Osteoblast (primary cell): ENCODE results near the gene ZNF592. TPM values are rescaled to one million over a fixed set of nuclear protein-coding genes. Genes with fewer than 3 reads are reported as not detected.

Source experiments
- DNase-seq: peaks from one replicate; pipeline ENCODE4 v3.0.0; 2011; ENCODE audit warnings: low spot score, mixed read lengths; ENCODE audit not compliant: insufficient read length; ENCODE audit errors: missing footprints
- H2AFZ ChIP-seq: 2 replicates; pipeline ENCODE4 v1.6.0; 2011; ENCODE audit warnings: mild to moderate bottlenecking, low read length
- H3K27ac ChIP-seq: 2 replicates; pipeline ENCODE4 v1.5.1; 2011; ENCODE audit warnings: mild to moderate bottlenecking, low read depth, low read length, moderate library complexity
- H3K27me3 ChIP-seq: 2 replicates; pipeline ENCODE4 v1.6.0; 2012; ENCODE audit warnings: mild to moderate bottlenecking, control low read depth, inconsistent platforms, low read length, moderate library complexity; ENCODE audit not compliant: insufficient read depth
- H3K36me3 ChIP-seq: 2 replicates; pipeline ENCODE4 v1.5.1; 2011; ENCODE audit warnings: mild to moderate bottlenecking, low read length, control low read depth, moderate library complexity; ENCODE audit not compliant: insufficient read depth
- H3K4me1 ChIP-seq: 2 replicates; pipeline ENCODE4 v1.5.1; 2011; ENCODE audit warnings: mild to moderate bottlenecking, low read length, control low read depth, moderate library complexity; ENCODE audit not compliant: insufficient read depth
- H3K4me2 ChIP-seq: 2 replicates; pipeline ENCODE4 v1.6.0; 2011; ENCODE audit warnings: mild to moderate bottlenecking, low read length; ENCODE audit not compliant: insufficient read depth
- H3K4me3 ChIP-seq: fragments of 200-600 bp; sonication (generic); 3 replicates; pipeline ENCODE4 v1.5.1; 2012; ENCODE audit warnings: mild to moderate bottlenecking, low read length, inconsistent platforms; ENCODE audit not compliant: insufficient read depth
- H3K79me2 ChIP-seq: 2 replicates; pipeline ENCODE4 v1.6.0; 2012; ENCODE audit warnings: mild to moderate bottlenecking, low read length, control low read depth, inconsistent platforms; ENCODE audit not compliant: insufficient read depth
- H3K9me3 ChIP-seq: 2 replicates; pipeline ENCODE4 v1.5.1; 2011; ENCODE audit warnings: low read depth, low read length, control low read depth
- H4K20me1 ChIP-seq: 2 replicates; pipeline ENCODE4 v1.6.0; 2012; ENCODE audit warnings: mild to moderate bottlenecking, low read length, control low read depth; ENCODE audit not compliant: insufficient read depth
- total RNA-seq: library from RNA; depleted of rRNA; stranded (reverse); fragments of >200 nt; gene quantifications from 2 replicates; pipeline ENCODE4 v1.2.3, GENCODE V29; 2012
- TF ChIP-seq, protein P1 (sequence below): IDR thresholded peaks from 2 replicates; pipeline ENCODE4 v1.5.1; 2011; ENCODE audit warnings: mild to moderate bottlenecking, low read depth, low read length, moderate library complexity; ENCODE audit errors: extremely low read depth

ZNF592 gene
- total RNA-seq, 1 donor, result 11.2 TPM

DNA sequence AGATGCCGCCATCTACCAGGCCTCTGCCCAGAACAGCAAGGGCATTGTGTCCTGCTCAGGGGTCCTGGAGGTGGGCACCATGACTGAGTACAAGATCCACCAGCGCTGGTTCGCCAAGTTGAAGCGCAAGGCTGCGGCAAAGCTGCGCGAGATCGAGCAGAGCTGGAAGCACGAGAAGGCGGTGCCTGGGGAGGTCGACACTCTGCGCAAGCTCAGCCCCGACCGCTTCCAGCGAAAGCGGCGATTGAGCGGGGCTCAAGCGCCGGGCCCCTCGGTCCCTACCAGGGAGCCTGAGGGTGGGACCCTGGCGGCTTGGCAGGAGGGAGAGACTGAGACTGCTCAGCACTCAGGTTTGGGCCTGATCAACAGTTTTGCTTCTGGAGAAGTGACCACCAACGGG is 91.3 kb downstream of the ZNF592 start:
- peak overlapping the region; percentile 67 for H3K27ac ChIP-seq
- no peak overlapping the region for H2AFZ ChIP-seq
- peaks cover 12% of the 10 kb centered on the region for H3K4me1 ChIP-seq
- no peaks in the 10 kb centered on the region for H3K36me3 ChIP-seq
- H3K4me3 ChIP-seq, result no peak overlapping the region
- H3K27me3 ChIP-seq, result no peaks in the 10 kb centered on the region
- H3K9me3 ChIP-seq, result no peaks in the 10 kb centered on the region
- TF ChIP-seq, protein P1, sequence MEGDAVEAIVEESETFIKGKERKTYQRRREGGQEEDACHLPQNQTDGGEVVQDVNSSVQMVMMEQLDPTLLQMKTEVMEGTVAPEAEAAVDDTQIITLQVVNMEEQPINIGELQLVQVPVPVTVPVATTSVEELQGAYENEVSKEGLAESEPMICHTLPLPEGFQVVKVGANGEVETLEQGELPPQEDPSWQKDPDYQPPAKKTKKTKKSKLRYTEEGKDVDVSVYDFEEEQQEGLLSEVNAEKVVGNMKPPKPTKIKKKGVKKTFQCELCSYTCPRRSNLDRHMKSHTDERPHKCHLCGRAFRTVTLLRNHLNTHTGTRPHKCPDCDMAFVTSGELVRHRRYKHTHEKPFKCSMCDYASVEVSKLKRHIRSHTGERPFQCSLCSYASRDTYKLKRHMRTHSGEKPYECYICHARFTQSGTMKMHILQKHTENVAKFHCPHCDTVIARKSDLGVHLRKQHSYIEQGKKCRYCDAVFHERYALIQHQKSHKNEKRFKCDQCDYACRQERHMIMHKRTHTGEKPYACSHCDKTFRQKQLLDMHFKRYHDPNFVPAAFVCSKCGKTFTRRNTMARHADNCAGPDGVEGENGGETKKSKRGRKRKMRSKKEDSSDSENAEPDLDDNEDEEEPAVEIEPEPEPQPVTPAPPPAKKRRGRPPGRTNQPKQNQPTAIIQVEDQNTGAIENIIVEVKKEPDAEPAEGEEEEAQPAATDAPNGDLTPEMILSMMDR, result no peak
- H3K79me2 ChIP-seq, result no peaks in the 10 kb centered on the region
- DNase-seq, result no peak
- no peak overlapping the region for H3K4me2 ChIP-seq
- no peaks in the 10 kb centered on the region for H4K20me1 ChIP-seq

GRCh38 chr15:84840255-84840654 is 91.9 kb downstream of the ZNF592 start:
- Histone ChIP-seq H3K27ac (peak overlapping the region; percentile 67), H3K4me3 (no peak overlapping the region), H3K27me3 (no peaks in the 10 kb centered on the region), H3K79me2 (no peaks in the 10 kb centered on the region), H3K9me3 (no peaks in the 10 kb centered on the region), H3K4me2 (no peak overlapping the region), H3K36me3 (no peaks in the 10 kb centered on the region), H2AFZ (no peak overlapping the region), H4K20me1 (no peaks in the 10 kb centered on the region), H3K4me1 (peaks cover 12% of the 10 kb centered on the region)
- no peak for DNase-seq
- TF ChIP-seq, protein P1, result no peak

- no peaks in the 10 kb centered on the region for H3K36me3 ChIP-seq
- H3K9me3 ChIP-seq, result no peaks in the 10 kb centered on the region
- H3K4me1 ChIP-seq, result peaks cover 12% of the 10 kb centered on the region
- TF ChIP-seq, protein P1, result no peak
- no peak overlapping the region for H2AFZ ChIP-seq
- H3K27me3 ChIP-seq, result no peaks in the 10 kb centered on the region
- no peaks in the 10 kb centered on the region for H4K20me1 ChIP-seq
- H3K79me2 ChIP-seq, result no peaks in the 10 kb centered on the region
- H3K27ac ChIP-seq, result peak overlapping the region; percentile 67
- H3K4me3 ChIP-seq, result no peak overlapping the region
- DNase-seq, result peak; percentile 94
- H3K4me2 ChIP-seq, result no peak overlapping the region
Observed at GRCh38 chr15:84840741-84841429, 92.5 kb downstream of the ZNF592 start.

- no peaks in the 10 kb centered on the region for H3K79me2 ChIP-seq
- no peak overlapping the region for H3K4me3 ChIP-seq
- H3K27ac ChIP-seq, result no peak overlapping the region
- H3K36me3 ChIP-seq, result no peaks in the 10 kb centered on the region
- H3K27me3 ChIP-seq, result no peaks in the 10 kb centered on the region
- H4K20me1 ChIP-seq, result no peaks in the 10 kb centered on the region
- no peak overlapping the region for H3K4me2 ChIP-seq
- TF ChIP-seq, protein P1, result no peak
- H3K9me3 ChIP-seq, result no peaks in the 10 kb centered on the region
- H3K4me1 ChIP-seq, result peaks cover 12% of the 10 kb centered on the region
- H2AFZ ChIP-seq, result no peak overlapping the region
- DNase-seq, result peak; percentile 82
Observed at GRCh38 chr15:84842781-84843180, 94.4 kb downstream of the ZNF592 start.
